BLaER1 treated with 17β-estradiol and CSF1 and Interleukin-3, amounts not matched to agents 10 nM and 100 nM (cell line): Measurements from ENCODE around the gene TAOK2.

Source experiments
- H3K27ac ChIP-seq, 11 experiments: shearing (Covaris generic); formaldehyde crosslinking; 2 replicates each; pipeline ENCODE4 v1.8.1; 2022
- H3K27me3 ChIP-seq, 11 experiments: shearing (Covaris generic); formaldehyde crosslinking; 2 replicates each; pipeline ENCODE4 v1.8.1; 2022
- H3K36me3 ChIP-seq, 11 experiments: shearing (Covaris generic); formaldehyde crosslinking; 2 replicates each; pipeline ENCODE4 v1.8.1; 2022
- H3K4me1 ChIP-seq, 10 experiments: shearing (Covaris generic); formaldehyde crosslinking; 2 replicates each; pipeline ENCODE4 v1.8.1; 2022
- H3K4me2 ChIP-seq, 11 experiments: shearing (Covaris generic); formaldehyde crosslinking; 2 replicates each; pipeline ENCODE4 v1.8.1; 2022
- H3K4me3 ChIP-seq, 10 experiments: shearing (Covaris generic); formaldehyde crosslinking; 2 replicates each; pipeline ENCODE4 v1.8.1; 2022
- H3K9ac ChIP-seq, 11 experiments: shearing (Covaris generic); formaldehyde crosslinking; 2 replicates each; pipeline ENCODE4 v1.8.1; 2022
- H3K9me3 ChIP-seq, 11 experiments: shearing (Covaris generic); formaldehyde crosslinking; replicated peaks in 1 of 11; 2 replicates each; pipeline ENCODE4 v1.8.1; 2022
- H4K20me1 ChIP-seq, 11 experiments: shearing (Covaris generic); formaldehyde crosslinking; 2 replicates each; pipeline ENCODE4 v1.8.1; 2022
- Cebpa-rat ChIP-seq, 11 experiments: shearing (Covaris generic); IDR thresholded peaks; 2 replicates each; pipeline ENCODE4 v1.8.1; 2022

Gene TAOK2

GRCh38 chr16:29961479-29962343, 12.0 kb upstream of the TAOK2 start, which contains the start of gene TMEM219:
TSS of gene TMEM219 (plus strand) at chr16:29962079. CDS start at chr16:29963144, 1,065 bp downstream.
- Histone ChIP-seq H3K27ac (peak within 1 kb of the TSS; percentile 58 to 87 (median 79); a peak in 21 of 22 replicates), H3K9ac (peak within 1 kb of the TSS; percentile 76 to 86 (median 82))

DNA sequence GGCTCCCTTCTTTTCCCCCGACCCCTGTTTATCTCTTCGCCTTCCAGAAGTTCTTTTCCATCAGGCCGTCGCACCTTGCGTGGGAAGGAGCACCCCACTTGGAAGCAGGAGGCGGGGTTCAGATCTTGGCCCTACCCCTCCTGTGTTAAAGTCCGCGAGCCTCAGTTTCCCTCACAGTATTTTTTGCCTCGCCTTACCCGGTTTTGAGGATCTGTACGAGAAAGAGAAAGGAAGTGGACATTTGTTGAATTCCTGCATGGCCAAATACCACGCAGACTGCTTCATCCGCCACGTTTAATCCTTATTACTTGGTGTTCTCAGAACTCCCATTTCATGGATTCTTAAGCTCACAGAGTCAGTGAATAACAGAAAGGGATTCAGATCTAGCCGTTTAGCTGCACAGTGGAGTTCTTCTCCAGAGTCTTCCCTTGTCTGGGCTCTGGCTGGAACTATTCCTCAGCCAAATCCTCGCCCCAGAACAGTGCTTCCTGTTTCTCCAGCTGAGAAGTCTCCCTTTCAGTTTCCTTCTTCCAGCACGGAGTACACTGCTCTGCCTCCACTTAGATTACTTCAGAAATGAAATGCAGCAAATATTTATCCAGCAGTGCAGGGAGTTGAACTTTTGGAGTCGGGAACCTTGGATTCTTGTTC, 11.2 kb upstream of the TAOK2 start:
- peak overlapping the region; percentile 58 to 85 (median 72) for H3K4me3 ChIP-seq
- peak overlapping the region; percentile 58 to 87 (median 79); a peak in 21 of 22 replicates for H3K27ac ChIP-seq
- H3K4me1 ChIP-seq = peaks cover 18 to 24% (median 21%) of the 10 kb centered on the region in 10 experiments
- peak overlapping the region; percentile 76 to 86 (median 82) for H3K9ac ChIP-seq
- H3K9me3 ChIP-seq = no peaks in the 10 kb centered on the region
- H3K36me3 ChIP-seq = peaks cover 0 to 42% (median 12%) of the 10 kb centered on the region in 11 experiments; a peak in 14 of 22 replicates
- H4K20me1 ChIP-seq = no peaks in the 10 kb centered on the region
- H3K27me3 ChIP-seq = no peaks in the 10 kb centered on the region
- TF ChIP-seq Cebpa-rat (IDR thresholded peaks at IDR 0.05) = no peak
- H3K4me2 ChIP-seq = peak overlapping the region; percentile 79 to 100 (median 95)

More at GRCh38 chr16:29961479-29962343, 12.0 kb upstream of the TAOK2 start, which contains the start of gene TMEM219:
- H3K36me3 ChIP-seq = peaks cover 0 to 34% (median 4%) of the 10 kb centered on the region in 11 experiments; a peak in 8 of 22 replicates
- H3K4me2 ChIP-seq = peak within 1 kb of the TSS; percentile 79 to 100 (median 95)
- H3K4me1 ChIP-seq = peaks cover 18 to 24% (median 21%) of the 10 kb centered on the region in 10 experiments
- H4K20me1 ChIP-seq = no peaks in the 10 kb centered on the region
- no peaks in the 10 kb centered on the region for H3K27me3 ChIP-seq
- H3K4me3 ChIP-seq = peak within 1 kb of the TSS; percentile 58 to 85 (median 72)
- H3K9me3 ChIP-seq = no peaks in the 10 kb centered on the region
- no peak for TF ChIP-seq Cebpa-rat (IDR thresholded peaks at IDR 0.05)

DNA sequence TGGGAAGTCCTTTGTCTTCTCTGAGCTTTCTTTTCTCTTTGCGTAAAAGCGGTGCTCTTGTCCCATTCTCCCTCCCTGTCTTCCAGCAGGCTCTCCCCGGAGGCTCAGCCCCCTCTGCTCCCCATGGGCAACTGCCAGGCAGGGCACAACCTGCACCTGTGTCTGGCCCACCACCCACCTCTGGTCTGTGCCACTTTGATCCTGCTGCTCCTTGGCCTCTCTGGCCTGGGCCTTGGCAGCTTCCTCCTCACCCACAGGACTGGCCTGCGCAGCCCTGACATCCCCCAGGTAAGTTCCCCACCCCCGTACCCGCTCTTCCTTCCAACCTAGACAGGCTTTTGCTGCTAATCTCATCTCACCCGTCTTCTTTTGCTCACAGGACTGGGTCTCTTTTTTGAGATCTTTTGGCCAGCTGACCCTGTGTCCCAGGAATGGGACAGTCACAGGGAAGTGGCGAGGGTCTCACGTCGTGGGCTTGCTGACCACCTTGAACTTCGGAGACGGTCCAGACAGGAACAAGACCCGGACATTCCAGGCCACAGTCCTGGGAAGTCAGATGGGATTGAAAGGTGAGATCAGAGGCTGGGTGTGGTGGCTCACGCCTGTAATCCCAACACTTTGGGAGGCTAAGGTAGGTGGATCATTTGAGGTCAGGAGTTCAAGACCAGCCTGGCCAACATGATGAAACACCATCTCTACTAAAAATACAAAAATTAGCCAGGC, 10.5 kb upstream of the TAOK2 start:
- Histone ChIP-seq H3K4me3 (peak overlapping the region; percentile 58 to 85 (median 72); a peak in 18 of 20 replicates), H3K27ac (peak overlapping the region in 10 of 11 experiments; percentile 25 to 87 (median 79); a peak in 17 of 22 replicates), H3K4me1 (peaks cover 18 to 24% (median 21%) of the 10 kb centered on the region in 10 experiments), H3K9me3 (no peaks in the 10 kb centered on the region), H3K36me3 (peaks cover 4 to 49% (median 17%) of the 10 kb centered on the region in 11 experiments; a peak in 21 of 22 replicates), H3K27me3 (no peaks in the 10 kb centered on the region), H3K9ac (peak overlapping the region; percentile 76 to 86 (median 82); a peak in 21 of 22 replicates), H4K20me1 (no peaks in the 10 kb centered on the region), H3K4me2 (peak overlapping the region; percentile 79 to 100 (median 95))
- TF ChIP-seq Cebpa-rat (IDR thresholded peaks at IDR 0.05) = no peak

- H3K4me1 ChIP-seq = peaks cover under 1 to 27% (median 8%) of the 10 kb centered on the region in 10 experiments; a peak in 17 of 20 replicates
- peaks cover 33 to 88% (median 51%) of the 10 kb centered on the region in 11 experiments for H3K36me3 ChIP-seq
- H3K27me3 ChIP-seq = no peaks in the 10 kb centered on the region
- H3K9ac ChIP-seq = 0 out of 22 replicates have a peak overlapping the region, but pooled peaks of 1 of the 11 experiments have one; percentile 14
- peaks cover 0 to 9% (median 5%) of the 10 kb centered on the region in 11 experiments; a peak in 10 of 22 replicates for H3K9me3 ChIP-seq
- H3K27ac ChIP-seq = no peak overlapping the region
- no peak overlapping the region for H3K4me2 ChIP-seq
- TF ChIP-seq Cebpa-rat (IDR thresholded peaks at IDR 0.05) = no peak
- H4K20me1 ChIP-seq = no peaks in the 10 kb centered on the region
- H3K4me3 ChIP-seq = no peak overlapping the region
Measured at GRCh38 chr16:29968205-29968604, 5.5 kb upstream of the TAOK2 start.

DNA sequence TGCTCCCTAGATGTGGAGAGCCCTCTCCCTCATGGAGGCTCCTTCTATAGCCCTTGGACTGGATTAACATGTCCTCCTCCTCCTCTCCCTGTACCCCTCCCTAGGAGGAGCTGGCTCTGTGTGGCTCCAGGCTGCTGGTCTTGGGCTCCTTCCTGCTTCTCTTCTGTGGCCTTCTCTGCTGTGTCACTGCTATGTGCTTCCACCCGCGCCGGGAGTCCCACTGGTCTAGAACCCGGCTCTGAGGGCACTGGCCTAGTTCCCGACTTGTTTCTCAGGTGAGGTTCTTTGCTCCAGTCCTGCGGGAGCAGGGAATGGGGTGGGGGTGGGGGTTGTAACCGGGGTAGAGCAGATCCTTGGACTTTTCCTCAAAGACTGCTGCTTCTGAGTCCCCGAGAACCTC, 2.4 kb upstream of the TAOK2 start:
- no peaks in the 10 kb centered on the region for H3K27me3 ChIP-seq
- peaks cover 33 to 63% (median 48%) of the 10 kb centered on the region in 11 experiments for H3K36me3 ChIP-seq
- H3K4me1 ChIP-seq = peaks cover 19 to 33% (median 25%) of the 10 kb centered on the region in 10 experiments
- no peak overlapping the region for H3K9ac ChIP-seq
- H3K4me2 ChIP-seq = no peak overlapping the region
- TF ChIP-seq Cebpa-rat (IDR thresholded peaks at IDR 0.05) = no peak
- H3K27ac ChIP-seq = no peak overlapping the region
- H3K4me3 ChIP-seq = no peak overlapping the region
- peaks cover 16 to 21% (median 18%) of the 10 kb centered on the region in 11 experiments for H4K20me1 ChIP-seq
- peaks cover 0 to 9% (median 5%) of the 10 kb centered on the region in 11 experiments; a peak in 10 of 22 replicates for H3K9me3 ChIP-seq

GRCh38 chr16:29972500-29972899, 1.2 kb upstream of the TAOK2 start:
- Histone ChIP-seq H3K9ac (no peak overlapping the region), H3K36me3 (peaks cover 34 to 60% (median 49%) of the 10 kb centered on the region in 11 experiments), H4K20me1 (peaks cover 28 to 33% (median 30%) of the 10 kb centered on the region in 11 experiments), H3K9me3 (peaks cover 0 to 9% (median 5%) of the 10 kb centered on the region in 11 experiments; a peak in 10 of 22 replicates), H3K4me3 (no peak overlapping the region), H3K4me2 (peak overlapping the region in 3 of 11 experiments; percentile 40 to 61 (median 47); a peak in 4 of 22 replicates), H3K27me3 (no peaks in the 10 kb centered on the region), H3K27ac (peak overlapping the region in 1 of 11 experiments; percentile 63; a peak in 3 of 22 replicates), H3K4me1 (peaks cover 31 to 45% (median 37%) of the 10 kb centered on the region in 10 experiments)
- no peak for TF ChIP-seq Cebpa-rat (IDR thresholded peaks at IDR 0.05)

DNA sequence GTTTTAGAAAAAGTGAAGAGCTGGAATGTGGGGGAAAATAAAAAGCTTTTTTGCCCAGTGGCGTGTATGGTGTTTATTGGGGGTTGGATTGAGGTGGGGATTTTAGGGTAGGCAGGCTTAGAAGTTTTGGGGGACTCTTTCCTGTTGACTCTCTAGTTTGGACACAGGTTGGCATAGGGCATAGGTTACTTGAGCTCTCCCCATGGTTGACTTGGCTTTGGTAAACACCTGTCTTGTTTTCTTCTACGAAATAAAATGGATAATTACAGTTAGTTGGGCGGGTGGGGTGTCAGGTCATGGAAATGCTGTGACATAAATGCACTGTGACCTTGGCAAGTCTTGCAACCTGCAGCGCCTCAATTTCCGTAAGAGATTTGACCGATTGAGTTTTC, 680 bp upstream of the TAOK2 start:
- H3K27ac ChIP-seq = peak overlapping the region in 8 of 11 experiments; percentile 30 to 63 (median 48); a peak in 12 of 22 replicates
- peaks cover 36 to 50% (median 42%) of the 10 kb centered on the region in 10 experiments for H3K4me1 ChIP-seq
- TF ChIP-seq Cebpa-rat (IDR thresholded peaks at IDR 0.05) = no peak
- H3K36me3 ChIP-seq = peaks cover 35 to 60% (median 51%) of the 10 kb centered on the region in 11 experiments
- 0 out of 20 replicates have a peak overlapping the region, but pooled peaks of 1 of the 10 experiments have one; percentile 98 for H3K4me3 ChIP-seq
- peak overlapping the region in 5 of 11 experiments; percentile 6 to 61 (median 40); a peak in 7 of 22 replicates for H3K4me2 ChIP-seq
- H3K27me3 ChIP-seq = no peaks in the 10 kb centered on the region
- peaks cover 0 to 9% (median 5%) of the 10 kb centered on the region in 11 experiments; a peak in 10 of 22 replicates for H3K9me3 ChIP-seq
- peaks cover 32 to 38% (median 35%) of the 10 kb centered on the region in 11 experiments for H4K20me1 ChIP-seq
- H3K9ac ChIP-seq = no peak overlapping the region; a peak in 1 of 22 replicates
